WTC11 (cell line): ENCODE results near the gene PCDHGC5.

Experiments
- CREB1 ChIP-seq: sonication (generic); formaldehyde crosslinking; IDR thresholded peaks from 2 replicates; pipeline ENCODE4 v1.8.0; 2023; ENCODE audit warnings: mild to moderate bottlenecking, missing genetic modification reagents
- MYBL2 ChIP-seq: sonication (generic); formaldehyde crosslinking; IDR thresholded peaks from 2 replicates; pipeline ENCODE4 v1.8.1; 2023; ENCODE audit warnings: mild to moderate bottlenecking, moderate library complexity, missing genetic modification reagents
- NR1H2 ChIP-seq: sonication (generic); formaldehyde crosslinking; IDR thresholded peaks from 2 replicates; pipeline ENCODE4 v1.9.0; 2021; ENCODE audit warnings: mild to moderate bottlenecking, moderate library complexity, missing genetic modification reagents
- NR2C2 ChIP-seq: sonication (generic); formaldehyde crosslinking; IDR thresholded peaks from 2 replicates; pipeline ENCODE4 v1.8.0; 2022; ENCODE audit warnings: mild to moderate bottlenecking, missing genetic modification reagents
- ZNF219 ChIP-seq: sonication (generic); formaldehyde crosslinking; IDR thresholded peaks from 2 replicates; pipeline ENCODE4 v1.8.0; 2023; ENCODE audit warnings: missing genetic modification reagents, mild to moderate bottlenecking, borderline replicate concordance
- TF ChIP-seq, protein P1 (sequence below): fragments of 200-600 bp; IDR thresholded peaks from 2 replicates; pipeline ENCODE4 v1.8.0; 2022; ENCODE audit warnings: antibody characterized with exemption
- TF ChIP-seq, protein P2 (sequence below): sonication (generic); formaldehyde crosslinking; IDR thresholded peaks from 2 replicates; pipeline ENCODE4 v1.8.1; 2022; ENCODE audit warnings: low read depth, mild to moderate bottlenecking, moderate library complexity, missing genetic modification reagents, borderline replicate concordance
- TF ChIP-seq, protein P3 (sequence below): sonication (generic); formaldehyde crosslinking; IDR thresholded peaks from 2 replicates; pipeline ENCODE4 v1.8.0; 2022; ENCODE audit warnings: missing genetic modification reagents

DNA sequence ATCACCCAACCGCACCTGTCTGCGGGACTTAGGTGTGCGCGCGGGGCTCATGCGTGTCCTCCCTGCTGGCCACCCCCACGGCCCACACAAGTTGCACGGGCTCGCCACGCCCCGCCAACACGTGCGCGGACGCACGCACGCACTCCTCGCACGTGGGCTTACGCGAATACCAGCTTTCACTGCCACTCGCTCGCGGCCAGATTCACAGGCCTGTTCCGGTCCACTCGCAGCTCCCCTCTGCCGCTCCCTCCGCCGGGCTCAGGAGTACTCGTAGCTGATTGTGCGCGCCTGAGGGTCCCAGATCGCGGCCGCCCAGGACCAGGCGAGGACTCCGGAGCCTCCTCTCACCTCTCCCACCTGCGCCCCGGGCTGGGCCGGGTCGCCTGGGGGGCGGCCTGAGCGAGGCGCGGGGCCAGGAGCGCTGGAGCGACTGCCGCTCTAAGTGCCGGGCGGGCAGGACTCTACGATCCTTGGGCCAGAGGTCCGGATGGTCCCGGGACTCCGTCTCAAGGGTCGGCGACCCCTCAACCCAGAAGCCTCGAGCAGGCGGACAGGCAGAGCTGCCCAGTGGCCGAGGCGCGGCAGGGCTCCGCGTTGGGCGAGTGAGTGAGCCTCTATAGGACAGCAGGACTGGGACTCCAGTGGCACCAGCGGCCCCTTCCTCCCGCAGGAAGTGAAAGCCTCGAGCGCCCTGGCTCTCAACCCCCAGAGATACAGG lies 3.4 kb downstream of the PCDHGC5 start:
- TF ChIP-seq NR2C2 (no peak), MYBL2 (CRISPR knock-in tag) (peak; percentile 55), CREB1 (peak; percentile 16; the same call in 1 of the 2 replicates), NR1H2 (CRISPR knock-in tag) (no peak), ZNF219 (CRISPR knock-in tag) (no peak)
- TF ChIP-seq, protein P1, sequence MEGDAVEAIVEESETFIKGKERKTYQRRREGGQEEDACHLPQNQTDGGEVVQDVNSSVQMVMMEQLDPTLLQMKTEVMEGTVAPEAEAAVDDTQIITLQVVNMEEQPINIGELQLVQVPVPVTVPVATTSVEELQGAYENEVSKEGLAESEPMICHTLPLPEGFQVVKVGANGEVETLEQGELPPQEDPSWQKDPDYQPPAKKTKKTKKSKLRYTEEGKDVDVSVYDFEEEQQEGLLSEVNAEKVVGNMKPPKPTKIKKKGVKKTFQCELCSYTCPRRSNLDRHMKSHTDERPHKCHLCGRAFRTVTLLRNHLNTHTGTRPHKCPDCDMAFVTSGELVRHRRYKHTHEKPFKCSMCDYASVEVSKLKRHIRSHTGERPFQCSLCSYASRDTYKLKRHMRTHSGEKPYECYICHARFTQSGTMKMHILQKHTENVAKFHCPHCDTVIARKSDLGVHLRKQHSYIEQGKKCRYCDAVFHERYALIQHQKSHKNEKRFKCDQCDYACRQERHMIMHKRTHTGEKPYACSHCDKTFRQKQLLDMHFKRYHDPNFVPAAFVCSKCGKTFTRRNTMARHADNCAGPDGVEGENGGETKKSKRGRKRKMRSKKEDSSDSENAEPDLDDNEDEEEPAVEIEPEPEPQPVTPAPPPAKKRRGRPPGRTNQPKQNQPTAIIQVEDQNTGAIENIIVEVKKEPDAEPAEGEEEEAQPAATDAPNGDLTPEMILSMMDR = no peak
- TF ChIP-seq, protein P2, sequence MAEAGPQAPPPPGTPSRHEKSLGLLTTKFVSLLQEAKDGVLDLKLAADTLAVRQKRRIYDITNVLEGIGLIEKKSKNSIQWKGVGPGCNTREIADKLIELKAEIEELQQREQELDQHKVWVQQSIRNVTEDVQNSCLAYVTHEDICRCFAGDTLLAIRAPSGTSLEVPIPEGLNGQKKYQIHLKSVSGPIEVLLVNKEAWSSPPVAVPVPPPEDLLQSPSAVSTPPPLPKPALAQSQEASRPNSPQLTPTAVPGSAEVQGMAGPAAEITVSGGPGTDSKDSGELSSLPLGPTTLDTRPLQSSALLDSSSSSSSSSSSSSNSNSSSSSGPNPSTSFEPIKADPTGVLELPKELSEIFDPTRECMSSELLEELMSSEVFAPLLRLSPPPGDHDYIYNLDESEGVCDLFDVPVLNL (CRISPR knock-in tag) = no peak
- TF ChIP-seq, protein P3, sequence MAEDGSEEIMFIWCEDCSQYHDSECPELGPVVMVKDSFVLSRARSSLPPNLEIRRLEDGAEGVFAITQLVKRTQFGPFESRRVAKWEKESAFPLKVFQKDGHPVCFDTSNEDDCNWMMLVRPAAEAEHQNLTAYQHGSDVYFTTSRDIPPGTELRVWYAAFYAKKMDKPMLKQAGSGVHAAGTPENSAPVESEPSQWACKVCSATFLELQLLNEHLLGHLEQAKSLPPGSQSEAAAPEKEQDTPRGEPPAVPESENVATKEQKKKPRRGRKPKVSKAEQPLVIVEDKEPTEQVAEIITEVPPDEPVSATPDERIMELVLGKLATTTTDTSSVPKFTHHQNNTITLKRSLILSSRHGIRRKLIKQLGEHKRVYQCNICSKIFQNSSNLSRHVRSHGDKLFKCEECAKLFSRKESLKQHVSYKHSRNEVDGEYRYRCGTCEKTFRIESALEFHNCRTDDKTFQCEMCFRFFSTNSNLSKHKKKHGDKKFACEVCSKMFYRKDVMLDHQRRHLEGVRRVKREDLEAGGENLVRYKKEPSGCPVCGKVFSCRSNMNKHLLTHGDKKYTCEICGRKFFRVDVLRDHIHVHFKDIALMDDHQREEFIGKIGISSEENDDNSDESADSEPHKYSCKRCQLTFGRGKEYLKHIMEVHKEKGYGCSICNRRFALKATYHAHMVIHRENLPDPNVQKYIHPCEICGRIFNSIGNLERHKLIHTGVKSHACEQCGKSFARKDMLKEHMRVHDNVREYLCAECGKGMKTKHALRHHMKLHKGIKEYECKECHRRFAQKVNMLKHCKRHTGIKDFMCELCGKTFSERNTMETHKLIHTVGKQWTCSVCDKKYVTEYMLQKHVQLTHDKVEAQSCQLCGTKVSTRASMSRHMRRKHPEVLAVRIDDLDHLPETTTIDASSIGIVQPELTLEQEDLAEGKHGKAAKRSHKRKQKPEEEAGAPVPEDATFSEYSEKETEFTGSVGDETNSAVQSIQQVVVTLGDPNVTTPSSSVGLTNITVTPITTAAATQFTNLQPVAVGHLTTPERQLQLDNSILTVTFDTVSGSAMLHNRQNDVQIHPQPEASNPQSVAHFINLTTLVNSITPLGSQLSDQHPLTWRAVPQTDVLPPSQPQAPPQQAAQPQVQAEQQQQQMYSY (CRISPR knock-in tag) = no peak
